Thyroid gland (tissue), 4 donors: ENCODE results near the gene MIA2.

ENCODE experiments used
- CTCF ChIP-seq, 6 experiments: fragments of 200-600 bp in 3 of 6; fragments of 450-650 bp in 3 of 6; sonication (generic) in 3 of 6; IDR thresholded peaks; one replicate each; pipeline ENCODE4 v1.5.1; 2016 to 2019; ENCODE audit warnings: antibody characterized with exemption in 6 of 6, mild to moderate bottlenecking in 2 of 6, inconsistent platforms in 1 of 6, moderate library complexity in 1 of 6
- POLR2A ChIP-seq, 2 donors: fragments of 450-650 bp; IDR thresholded peaks; one replicate each; pipeline ENCODE4 v1.6.1; 2017; ENCODE audit warnings: antibody characterized with exemption in 2 of 2, mild to moderate bottlenecking in 2 of 2, moderate library complexity in 1 of 2

- TF ChIP-seq CTCF (IDR thresholded peaks at IDR 0.05) = no peak
- no peak for TF ChIP-seq POLR2A (IDR thresholded peaks at IDR 0.05)
These were observed 17.8 kb downstream of the MIA2 start for GRCh38 chr14:39251547-39251946.
